GM12878 (cell line): ENCODE data around the gene ITGB2. TPM values are rescaled to one million over a fixed set of nuclear protein-coding genes. Genes with fewer than 3 reads are reported as not detected.

Experiments
- ATAC-seq: fragments of 200-7000 bp; cut with Tn5 transposase; 3 replicates; pipeline ENCODE4 v1.9.1; 2020; ENCODE audit warnings: mild to moderate bottlenecking, moderate library complexity
- BruUV-seq: library from RNA; stranded (reverse); fragments of 400-500 nt; replicated peaks from 2 replicates; lab custom pipeline; 2021; lab: Mats Ljungman, UMichigan
- CTCF ChIA-PET: fragments of 300-600 bp; sonication (Branson Sonifier 250); formaldehyde crosslinking; extraction: SDS; loops from one replicate; lab custom pipeline; 2021; ENCODE audit warnings: inconsistent platforms; lab: Yijun Ruan, JAX
- POLR2A ChIA-PET: fragments of 350-600 bp; formaldehyde crosslinking; extraction: SDS; loops from one replicate; lab custom pipeline; 2021; ENCODE audit warnings: inconsistent platforms; lab: Charles Lee
- RAD21 ChIA-PET: fragments of 300-600 bp; sonication (Branson Sonifier 250); formaldehyde crosslinking; loops from one replicate; lab custom pipeline; 2023; ENCODE audit warnings: antibody characterized with exemption; ENCODE audit not compliant: unreplicated experiment; lab: Charles Lee
- SMC1A ChIA-PET: fragments of 300-600 bp; sonication (Branson Sonifier 250); formaldehyde crosslinking; loops from one replicate; lab custom pipeline; 2023; ENCODE audit not compliant: unreplicated experiment, uncharacterized antibody; lab: Charles Lee
- DNase-seq: peaks from one replicate; pipeline ENCODE4 v3.0.0-alpha.2; 2011; ENCODE audit warnings: low read depth, low spot score
- FAIRE-seq: peaks from 3 replicates; lab custom pipeline; 2011; peaks lifted over from hg19 to GRCh38; lab: Jason Lieb, UNC
- H2AFZ ChIP-seq: 2 replicates; pipeline ENCODE4 v1.6.0; 2011; ENCODE audit warnings: low read depth, low read length, control low read depth; ENCODE audit not compliant: control insufficient read depth
- H3K27ac ChIP-seq: 2 replicates; pipeline ENCODE4 v1.5.1; 2011; ENCODE audit warnings: control low read depth; ENCODE audit not compliant: control insufficient read depth, insufficient read depth
- H3K27me3 ChIP-seq, 2 experiments: replicated peaks in 1 of 2; 2 replicates each; pipeline versions ENCODE4 v1.6.0 to v1.6.1; 2011; ENCODE audit warnings: low read length in 1 of 2; ENCODE audit not compliant: control insufficient read depth in 2 of 2, insufficient read depth in 2 of 2
- H3K36me3 ChIP-seq, 2 experiments: 2 replicates each; pipeline ENCODE4 v1.5.1; 2011; ENCODE audit warnings: low read length in 1 of 2; ENCODE audit not compliant: control insufficient read depth in 2 of 2, insufficient read depth in 2 of 2
- H3K4me1 ChIP-seq: 2 replicates; pipeline ENCODE4 v1.6.1; 2011; ENCODE audit warnings: mild to moderate bottlenecking, low read length, moderate library complexity, mixed read lengths; ENCODE audit not compliant: control insufficient read depth, insufficient read depth
- H3K4me2 ChIP-seq: 2 replicates; pipeline ENCODE4 v1.6.0; 2011; ENCODE audit warnings: control low read depth; ENCODE audit not compliant: control insufficient read depth, insufficient read depth
- H3K4me3 ChIP-seq: fragments of 200-600 bp; sonication (generic); 2 replicates; pipeline ENCODE4 v1.5.1; 2016
- H3K79me2 ChIP-seq: 2 replicates; pipeline ENCODE4 v1.6.0; 2011; ENCODE audit warnings: low read length; ENCODE audit not compliant: control insufficient read depth, insufficient read depth
- H3K9ac ChIP-seq: 2 replicates; pipeline ENCODE4 v1.8.0; 2011; ENCODE audit warnings: low read length, control low read depth, mixed read lengths; ENCODE audit not compliant: control insufficient read depth, insufficient read depth
- H3K9me3 ChIP-seq: replicated peaks from 3 replicates; pipeline ENCODE4 v1.5.1; 2011; ENCODE audit warnings: mild to moderate bottlenecking, low read length; ENCODE audit not compliant: control insufficient read depth, insufficient read depth
- H4K20me1 ChIP-seq: 2 replicates; pipeline ENCODE4 v1.6.0; 2011; ENCODE audit not compliant: control insufficient read depth, insufficient read depth
- BACH1 ChIP-seq: fragments of 450-650 bp; IDR thresholded peaks from 2 replicates; pipeline ENCODE4 v1.6.1; 2017; ENCODE audit warnings: mild to moderate bottlenecking, borderline replicate concordance
- CEBPB ChIP-seq, 2 experiments: fragments of 150-350 bp in 1 of 2; IDR thresholded peaks; 2 replicates each; pipeline ENCODE4 v1.6.1; 2012 to 2014; ENCODE audit warnings: low read depth in 2 of 2, low read length in 2 of 2, borderline replicate concordance in 1 of 2, inconsistent platforms in 1 of 2
- EED ChIP-seq: sonication (generic); IDR thresholded peaks from 2 replicates; pipeline ENCODE4 v1.6.1; 2016; ENCODE audit warnings: antibody characterized with exemption, low read depth
- IRF4 ChIP-seq: IDR thresholded peaks from 2 replicates; pipeline ENCODE4 v1.6.1; 2011; ENCODE audit warnings: low read depth, low read length
- MXI1 ChIP-seq: fragments of 150-350 bp; IDR thresholded peaks from 2 replicates; pipeline ENCODE4 v1.6.1; 2011; ENCODE audit warnings: low read depth, mild to moderate bottlenecking, inconsistent platforms, low read length, improper control_type of control experiment
- POU2F2 ChIP-seq: IDR thresholded peaks from 3 replicates; pipeline ENCODE4 v1.6.1; 2011; ENCODE audit warnings: low read depth, mild to moderate bottlenecking, low read length, borderline replicate concordance
- RAD21 ChIP-seq: IDR thresholded peaks from 2 replicates; pipeline ENCODE4 v1.6.1; 2011; ENCODE audit warnings: mild to moderate bottlenecking, low read depth, low read length, moderate library complexity; ENCODE audit not compliant: insufficient read depth
- RAD51 ChIP-seq: fragments of 450-650 bp; IDR thresholded peaks from 2 replicates; pipeline ENCODE4 v1.6.1; 2016; ENCODE audit warnings: moderate library complexity, mild to moderate bottlenecking, inconsistent platforms
- YY1 ChIP-seq: IDR thresholded peaks from 2 replicates; pipeline ENCODE4 v1.6.1; 2011; ENCODE audit warnings: low read depth, mild to moderate bottlenecking, low read length
- WGBS: methylation state at CpG from one replicate; pipeline ENCODE4 v1.1.6; 2016; ENCODE audit warnings: low lambda C conversion rate; ENCODE audit not compliant: insufficient replicate concordance, insufficient coverage; ENCODE audit errors: missing lambda C conversion rate; 5-methylcytosine and 5-hydroxymethylcytosine counted together
- in situ Hi-C: fragments of 300-500 bp; cut with MboI; formaldehyde crosslinking; loops from 9 replicates; pipeline ENCODE4 v1.14.3; 2018; ENCODE audit warnings: mixed read lengths
- intact Hi-C: fragments of 100-400 bp; cut with micrococcal nuclease; formaldehyde crosslinking; loops from one replicate; pipeline ENCODE4 v1.14.2; 2022; ENCODE audit not compliant: unreplicated experiment
- polyA plus RNA-seq, 11 experiments: library from polyadenylated mRNA; depleted of rRNA in 4 of 11; unstranded in 6 of 11; stranded (reverse) in 5 of 11; fragments of >200 nt; fragmentation: Nextera tagmentation in 4 of 11; fragmentation: Illumina TruSeq in 1 of 11; extraction: Ambion mirVana in 4 of 11; extraction: Trizol in 1 of 11; gene quantifications; 1 replicate in 1 of 11; 2 replicates in 10 of 11; pipeline versions ENCODE4 v1.2.1 to v1.2.3, GENCODE V29; 2011 to 2016; ENCODE audit warnings: inconsistent platforms in 2 of 11, missing spikeins in 2 of 11, low read depth in 1 of 11
- total RNA-seq, 4 experiments: library from RNA; depleted of rRNA in 3 of 4; stranded (reverse); fragments of >200 nt in 3 of 4; fragmentation: Illumina TruSeq in 1 of 4; extraction: Trizol in 1 of 4; gene quantifications; 2 replicates each; pipeline versions ENCODE4 v1.2.1 to v1.2.3, GENCODE V29; 2013 to 2021
- TF ChIP-seq, protein P1 (sequence below): IDR thresholded peaks from 2 replicates; pipeline ENCODE4 v1.6.1; 2011; ENCODE audit warnings: low read depth, low read length, improper control_type of control experiment, borderline replicate concordance
- TF ChIP-seq, protein P2 (sequence below): fragments of 450-650 bp; conservative IDR thresholded peaks from 2 replicates; pipeline ENCODE4 v1.6.1; 2017; ENCODE audit warnings: mild to moderate bottlenecking, moderate library complexity
- TF ChIP-seq, protein P3 (sequence below): IDR thresholded peaks from 2 replicates; pipeline ENCODE4 v1.6.1; 2012; ENCODE audit warnings: low read depth, low read length, improper control_type of control experiment
- TF ChIP-seq, protein P4 (sequence below): fragments of 450-650 bp; IDR thresholded peaks from 2 replicates; pipeline ENCODE4 v1.6.1; 2016; ENCODE audit warnings: mild to moderate bottlenecking, moderate library complexity, borderline replicate concordance

The ITGB2 gene
- total and polyA plus RNA-seq, 10 of the 15 experiments (the other 5 are each of a cell fraction or from before 2014, with no cell fraction given) = 8.0 to 172 (median 58.9) TPM

DNA sequence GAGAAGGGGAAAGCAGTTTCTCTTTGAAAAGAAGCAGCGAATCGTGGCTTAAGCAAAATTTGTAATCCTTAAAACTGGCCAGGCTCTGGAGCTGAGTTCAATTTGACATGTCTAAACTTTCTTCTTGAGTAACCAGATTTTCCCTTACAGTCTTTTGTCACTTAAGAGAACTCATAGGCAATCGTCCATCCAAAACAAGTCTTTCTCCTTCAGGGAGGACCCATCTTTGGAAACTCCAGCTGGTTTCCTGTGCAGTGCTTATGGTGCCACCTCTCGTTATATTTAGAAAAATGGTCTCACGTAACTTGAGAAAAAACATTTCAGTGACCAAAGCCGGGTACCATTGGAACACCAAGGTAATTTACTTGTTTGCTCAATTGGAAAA lies 45.4 kb downstream of the ITGB2 start:
- H3K4me2 ChIP-seq = peak overlapping the region; percentile 64
- peak overlapping the region; percentile 67 for H3K27ac ChIP-seq
- ATAC-seq = no peak
- POLR2A ChIA-PET = interaction anchor here (1.6 to 4.3 kb wide), 5 partner anchors 52 to 198 kb away, joined by 3 to 59 read pairs (median 15); partner anchors contain the start of gene UBE2G2
- 2% methylated on average over 6 of the region's 6 CpGs for WGBS
- H4K20me1 ChIP-seq = peaks cover 8% of the 10 kb centered on the region
- RAD21 ChIA-PET = interaction anchor here (0.6 to 4.0 kb wide), 8 partner anchors 17 to 413 kb away, joined by 3 to 28 read pairs (median 5); partner anchors contain the start of genes POFUT2 and UBE2G2
- intact Hi-C loops = loop anchor here (2.0 kb wide), 1 partner anchor 55 kb away; no protein-coding TSS in a partner anchor
- H3K36me3 ChIP-seq = no peaks in the 10 kb centered on the region
- H2AFZ ChIP-seq = peak overlapping the region; percentile 73
- SMC1A ChIA-PET = interaction anchor here (1.0 to 4.7 kb wide), 10 partner anchors 8 to 250 kb away, joined by 3 to 31 read pairs (median 4); partner anchors contain the start of genes ITGB2 and UBE2G2
- H3K9ac ChIP-seq = peak overlapping the region; percentile 92
- peaks cover 27% of the 10 kb centered on the region for H3K4me1 ChIP-seq
- DNase-seq = no peak
- H3K4me3 ChIP-seq = peak overlapping the region; percentile 77
- CTCF ChIA-PET = interaction anchor here (0.6 to 7.4 kb wide), 14 partner anchors 9 to 265 kb away, joined by 3 to 67 read pairs (median 4); partner anchors contain the start of gene UBE2G2
- BruUV-seq = no TSS peak
- no peaks in the 10 kb centered on the region for H3K27me3 ChIP-seq
- in situ Hi-C loops = no loop called here
- peaks cover 31% of the 10 kb centered on the region for H3K79me2 ChIP-seq
- no peaks in the 10 kb centered on the region for H3K9me3 ChIP-seq
- FAIRE-seq = no peak
- TF ChIP-seq, protein P1, sequence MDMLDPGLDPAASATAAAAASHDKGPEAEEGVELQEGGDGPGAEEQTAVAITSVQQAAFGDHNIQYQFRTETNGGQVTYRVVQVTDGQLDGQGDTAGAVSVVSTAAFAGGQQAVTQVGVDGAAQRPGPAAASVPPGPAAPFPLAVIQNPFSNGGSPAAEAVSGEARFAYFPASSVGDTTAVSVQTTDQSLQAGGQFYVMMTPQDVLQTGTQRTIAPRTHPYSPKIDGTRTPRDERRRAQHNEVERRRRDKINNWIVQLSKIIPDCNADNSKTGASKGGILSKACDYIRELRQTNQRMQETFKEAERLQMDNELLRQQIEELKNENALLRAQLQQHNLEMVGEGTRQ = no peak
- TF ChIP-seq CEBPB (IDR thresholded peaks at IDR 0.05; ENCODE audit: borderline replicate concordance in 1 of 2, low read depth in 2 of 2, low read length in 2 of 2) = no peak
- peak; percentile 42; the same call in 1 of the 2 replicates for TF ChIP-seq RAD21
- no peak for TF ChIP-seq BACH1
- TF ChIP-seq YY1 = 0 out of 2 replicates have a peak, but pooled peaks have one; percentile 15
- TF ChIP-seq POU2F2 = no peak
- TF ChIP-seq, protein P2, sequence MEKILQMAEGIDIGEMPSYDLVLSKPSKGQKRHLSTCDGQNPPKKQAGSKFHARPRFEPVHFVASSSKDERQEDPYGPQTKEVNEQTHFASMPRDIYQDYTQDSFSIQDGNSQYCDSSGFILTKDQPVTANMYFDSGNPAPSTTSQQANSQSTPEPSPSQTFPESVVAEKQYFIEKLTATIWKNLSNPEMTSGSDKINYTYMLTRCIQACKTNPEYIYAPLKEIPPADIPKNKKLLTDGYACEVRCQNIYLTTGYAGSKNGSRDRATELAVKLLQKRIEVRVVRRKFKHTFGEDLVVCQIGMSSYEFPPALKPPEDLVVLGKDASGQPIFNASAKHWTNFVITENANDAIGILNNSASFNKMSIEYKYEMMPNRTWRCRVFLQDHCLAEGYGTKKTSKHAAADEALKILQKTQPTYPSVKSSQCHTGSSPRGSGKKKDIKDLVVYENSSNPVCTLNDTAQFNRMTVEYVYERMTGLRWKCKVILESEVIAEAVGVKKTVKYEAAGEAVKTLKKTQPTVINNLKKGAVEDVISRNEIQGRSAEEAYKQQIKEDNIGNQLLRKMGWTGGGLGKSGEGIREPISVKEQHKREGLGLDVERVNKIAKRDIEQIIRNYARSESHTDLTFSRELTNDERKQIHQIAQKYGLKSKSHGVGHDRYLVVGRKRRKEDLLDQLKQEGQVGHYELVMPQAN = 0 out of 2 replicates have a peak, but pooled peaks have one; percentile 9
- TF ChIP-seq, protein P3, sequence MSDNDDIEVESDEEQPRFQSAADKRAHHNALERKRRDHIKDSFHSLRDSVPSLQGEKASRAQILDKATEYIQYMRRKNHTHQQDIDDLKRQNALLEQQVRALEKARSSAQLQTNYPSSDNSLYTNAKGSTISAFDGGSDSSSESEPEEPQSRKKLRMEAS = no peak
- 0 out of 2 replicates have a peak, but pooled peaks have one; percentile 36 for TF ChIP-seq EED
- peak; percentile 23; the same call in 1 of the 2 replicates for TF ChIP-seq MXI1
- TF ChIP-seq RAD51 = no peak
- no peak for TF ChIP-seq IRF4
- TF ChIP-seq, protein P4, sequence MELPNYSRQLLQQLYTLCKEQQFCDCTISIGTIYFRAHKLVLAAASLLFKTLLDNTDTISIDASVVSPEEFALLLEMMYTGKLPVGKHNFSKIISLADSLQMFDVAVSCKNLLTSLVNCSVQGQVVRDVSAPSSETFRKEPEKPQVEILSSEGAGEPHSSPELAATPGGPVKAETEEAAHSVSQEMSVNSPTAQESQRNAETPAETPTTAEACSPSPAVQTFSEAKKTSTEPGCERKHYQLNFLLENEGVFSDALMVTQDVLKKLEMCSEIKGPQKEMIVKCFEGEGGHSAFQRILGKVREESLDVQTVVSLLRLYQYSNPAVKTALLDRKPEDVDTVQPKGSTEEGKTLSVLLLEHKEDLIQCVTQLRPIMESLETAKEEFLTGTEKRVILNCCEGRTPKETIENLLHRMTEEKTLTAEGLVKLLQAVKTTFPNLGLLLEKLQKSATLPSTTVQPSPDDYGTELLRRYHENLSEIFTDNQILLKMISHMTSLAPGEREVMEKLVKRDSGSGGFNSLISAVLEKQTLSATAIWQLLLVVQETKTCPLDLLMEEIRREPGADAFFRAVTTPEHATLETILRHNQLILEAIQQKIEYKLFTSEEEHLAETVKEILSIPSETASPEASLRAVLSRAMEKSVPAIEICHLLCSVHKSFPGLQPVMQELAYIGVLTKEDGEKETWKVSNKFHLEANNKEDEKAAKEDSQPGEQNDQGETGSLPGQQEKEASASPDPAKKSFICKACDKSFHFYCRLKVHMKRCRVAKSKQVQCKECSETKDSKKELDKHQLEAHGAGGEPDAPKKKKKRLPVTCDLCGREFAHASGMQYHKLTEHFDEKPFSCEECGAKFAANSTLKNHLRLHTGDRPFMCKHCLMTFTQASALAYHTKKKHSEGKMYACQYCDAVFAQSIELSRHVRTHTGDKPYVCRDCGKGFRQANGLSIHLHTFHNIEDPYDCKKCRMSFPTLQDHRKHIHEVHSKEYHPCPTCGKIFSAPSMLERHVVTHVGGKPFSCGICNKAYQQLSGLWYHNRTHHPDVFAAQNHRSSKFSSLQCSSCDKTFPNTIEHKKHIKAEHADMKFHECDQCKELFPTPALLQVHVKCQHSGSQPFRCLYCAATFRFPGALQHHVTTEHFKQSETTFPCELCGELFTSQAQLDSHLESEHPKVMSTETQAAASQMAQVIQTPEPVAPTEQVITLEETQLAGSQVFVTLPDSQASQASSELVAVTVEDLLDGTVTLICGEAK = no peak
